ENCODE data around the gene EPB41L4B.

DNA sequence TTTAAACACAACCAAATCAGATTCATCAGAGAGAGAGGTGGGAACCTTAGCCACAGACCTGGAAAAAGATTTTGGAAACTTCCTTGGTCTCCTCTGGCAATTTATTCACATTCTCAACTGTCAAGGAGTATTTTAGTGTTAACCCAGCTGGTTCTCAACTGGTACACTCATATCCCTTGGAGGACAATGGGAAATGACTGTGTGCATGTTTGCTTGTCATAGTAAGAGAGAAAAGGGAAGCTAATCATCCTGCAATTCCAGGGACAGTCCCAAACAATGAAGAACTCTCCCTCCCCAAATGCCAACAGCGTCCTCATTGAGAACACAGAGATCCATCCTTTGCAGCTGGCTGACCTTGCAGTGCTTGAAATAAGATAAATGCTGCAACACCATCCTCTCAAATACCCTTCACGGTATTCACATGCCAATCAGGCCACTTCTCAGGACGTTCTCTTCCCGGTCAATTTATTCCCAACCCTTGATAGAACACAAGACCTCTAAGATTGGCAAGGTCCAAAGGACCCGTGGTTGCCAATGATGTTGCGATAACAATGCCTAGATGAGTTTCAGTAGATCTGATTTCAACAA is 75.5 kb downstream of the EPB41L4B start:
- TF ChIP-seq POLR2A (IDR thresholded peaks at IDR 0.05), result no peak
- TF ChIP-seq, protein P1, sequence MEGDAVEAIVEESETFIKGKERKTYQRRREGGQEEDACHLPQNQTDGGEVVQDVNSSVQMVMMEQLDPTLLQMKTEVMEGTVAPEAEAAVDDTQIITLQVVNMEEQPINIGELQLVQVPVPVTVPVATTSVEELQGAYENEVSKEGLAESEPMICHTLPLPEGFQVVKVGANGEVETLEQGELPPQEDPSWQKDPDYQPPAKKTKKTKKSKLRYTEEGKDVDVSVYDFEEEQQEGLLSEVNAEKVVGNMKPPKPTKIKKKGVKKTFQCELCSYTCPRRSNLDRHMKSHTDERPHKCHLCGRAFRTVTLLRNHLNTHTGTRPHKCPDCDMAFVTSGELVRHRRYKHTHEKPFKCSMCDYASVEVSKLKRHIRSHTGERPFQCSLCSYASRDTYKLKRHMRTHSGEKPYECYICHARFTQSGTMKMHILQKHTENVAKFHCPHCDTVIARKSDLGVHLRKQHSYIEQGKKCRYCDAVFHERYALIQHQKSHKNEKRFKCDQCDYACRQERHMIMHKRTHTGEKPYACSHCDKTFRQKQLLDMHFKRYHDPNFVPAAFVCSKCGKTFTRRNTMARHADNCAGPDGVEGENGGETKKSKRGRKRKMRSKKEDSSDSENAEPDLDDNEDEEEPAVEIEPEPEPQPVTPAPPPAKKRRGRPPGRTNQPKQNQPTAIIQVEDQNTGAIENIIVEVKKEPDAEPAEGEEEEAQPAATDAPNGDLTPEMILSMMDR (IDR thresholded peaks at IDR 0.05), result no peak
